OCI-LY3 (cell line): ENCODE results near the gene PRDM5.

Experiments used
- EZH2phosphoT487 ChIP-seq: fragments of 200-600 bp; shearing (Covaris generic); IDR thresholded peaks from 2 replicates; pipeline ENCODE4 v1.6.1; 2018; ENCODE audit warnings: antibody characterized with exemption, mixed run types, low read depth
- TF ChIP-seq, protein P1 (sequence below): fragments of 200-600, 300-600 bp; sonication (generic); IDR thresholded peaks from 2 replicates; pipeline ENCODE4 v1.5.1; 2014; ENCODE audit warnings: antibody characterized with exemption, low read length, low read depth

DNA sequence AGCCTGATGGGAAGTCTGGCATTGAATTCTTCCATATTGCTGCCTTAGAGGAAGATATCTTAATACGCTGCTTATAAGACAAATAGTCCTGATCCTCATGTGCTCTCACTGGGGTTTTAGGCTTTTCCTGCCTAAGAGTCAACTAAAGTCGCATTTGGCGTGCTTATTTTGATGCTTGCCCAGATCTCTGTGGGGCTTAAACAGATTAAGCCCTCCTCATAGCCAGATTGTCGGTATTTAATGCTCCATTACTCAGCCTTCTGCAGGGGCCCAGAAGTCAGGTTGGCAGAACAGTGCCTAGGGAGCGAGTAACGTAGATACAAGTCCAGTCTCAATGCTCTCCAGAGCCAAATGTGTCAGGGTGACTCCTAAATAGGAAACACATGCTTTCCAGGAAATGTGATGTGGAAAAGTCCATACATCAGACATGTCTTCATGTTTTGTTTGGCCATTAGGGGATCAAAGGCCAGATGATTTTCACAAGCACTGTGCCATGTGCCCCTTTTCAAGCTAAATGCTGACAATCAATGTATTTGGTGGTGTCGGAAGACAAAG is 262.8 kb downstream of the PRDM5 start:
- TF ChIP-seq, protein P1, sequence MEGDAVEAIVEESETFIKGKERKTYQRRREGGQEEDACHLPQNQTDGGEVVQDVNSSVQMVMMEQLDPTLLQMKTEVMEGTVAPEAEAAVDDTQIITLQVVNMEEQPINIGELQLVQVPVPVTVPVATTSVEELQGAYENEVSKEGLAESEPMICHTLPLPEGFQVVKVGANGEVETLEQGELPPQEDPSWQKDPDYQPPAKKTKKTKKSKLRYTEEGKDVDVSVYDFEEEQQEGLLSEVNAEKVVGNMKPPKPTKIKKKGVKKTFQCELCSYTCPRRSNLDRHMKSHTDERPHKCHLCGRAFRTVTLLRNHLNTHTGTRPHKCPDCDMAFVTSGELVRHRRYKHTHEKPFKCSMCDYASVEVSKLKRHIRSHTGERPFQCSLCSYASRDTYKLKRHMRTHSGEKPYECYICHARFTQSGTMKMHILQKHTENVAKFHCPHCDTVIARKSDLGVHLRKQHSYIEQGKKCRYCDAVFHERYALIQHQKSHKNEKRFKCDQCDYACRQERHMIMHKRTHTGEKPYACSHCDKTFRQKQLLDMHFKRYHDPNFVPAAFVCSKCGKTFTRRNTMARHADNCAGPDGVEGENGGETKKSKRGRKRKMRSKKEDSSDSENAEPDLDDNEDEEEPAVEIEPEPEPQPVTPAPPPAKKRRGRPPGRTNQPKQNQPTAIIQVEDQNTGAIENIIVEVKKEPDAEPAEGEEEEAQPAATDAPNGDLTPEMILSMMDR = no peak
- TF ChIP-seq EZH2phosphoT487 = no peak
